ENCODE data around the gene DTWD1.
A peak's percentile ranks its signal among the peaks of the same experiment; 100 is the strongest.
"Not testable (repeated sequence)": the region's sequence is repeated elsewhere in the genome, so short reads cannot be mapped to it uniquely, and the experiment has no call there.

DTWD1 gene, protein sequence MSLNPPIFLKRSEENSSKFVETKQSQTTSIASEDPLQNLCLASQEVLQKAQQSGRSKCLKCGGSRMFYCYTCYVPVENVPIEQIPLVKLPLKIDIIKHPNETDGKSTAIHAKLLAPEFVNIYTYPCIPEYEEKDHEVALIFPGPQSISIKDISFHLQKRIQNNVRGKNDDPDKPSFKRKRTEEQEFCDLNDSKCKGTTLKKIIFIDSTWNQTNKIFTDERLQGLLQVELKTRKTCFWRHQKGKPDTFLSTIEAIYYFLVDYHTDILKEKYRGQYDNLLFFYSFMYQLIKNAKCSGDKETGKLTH

DNA sequence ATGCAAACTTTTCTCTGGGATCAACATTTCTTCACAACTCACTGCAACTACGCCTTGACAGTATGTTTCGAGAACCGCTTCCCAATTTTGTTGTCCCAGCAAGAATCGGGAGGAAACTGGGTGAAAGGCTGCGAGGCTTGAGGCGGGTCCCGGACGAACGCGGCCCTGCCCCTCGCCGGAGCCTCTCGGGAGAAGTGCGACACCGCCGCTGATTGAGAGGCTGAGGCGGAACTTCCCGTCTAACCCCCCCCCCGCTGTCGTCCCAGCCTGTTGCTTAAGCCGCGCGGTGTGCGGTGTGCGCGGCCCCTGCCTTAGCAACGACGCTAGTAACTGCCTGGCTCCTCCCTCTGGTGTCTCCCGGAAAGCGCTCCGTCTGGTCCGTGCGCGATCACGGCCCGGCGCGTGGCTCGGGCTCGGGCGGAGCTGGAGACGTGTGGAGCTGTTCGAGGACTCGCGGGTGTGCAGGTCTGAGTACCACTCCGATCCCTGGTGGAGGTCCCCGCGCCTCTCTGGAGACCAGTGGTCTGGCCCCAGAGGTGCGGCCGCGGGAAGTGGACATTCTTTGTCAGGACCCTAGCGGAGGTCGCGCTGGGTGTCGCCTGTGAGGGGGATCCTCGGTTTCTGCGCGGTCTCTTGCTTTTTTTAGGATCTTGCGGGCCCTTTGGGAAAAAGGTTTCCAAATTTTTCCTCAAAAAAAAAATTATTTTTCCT is at the start of gene DTWD1, which contains the start of gene FAM227B:
Gene DTWD1, plus strand, starts transcription at position 391 of the 711 bp plus-strand sequence. CDS start 4,120 bp downstream, outside the sequence.
Gene FAM227B, minus strand, starts transcription at position 161 of the 711 bp plus-strand sequence. CDS start 5,647 bp downstream, outside the sequence.
- DNase-seq = peak; percentile 91

DNA sequence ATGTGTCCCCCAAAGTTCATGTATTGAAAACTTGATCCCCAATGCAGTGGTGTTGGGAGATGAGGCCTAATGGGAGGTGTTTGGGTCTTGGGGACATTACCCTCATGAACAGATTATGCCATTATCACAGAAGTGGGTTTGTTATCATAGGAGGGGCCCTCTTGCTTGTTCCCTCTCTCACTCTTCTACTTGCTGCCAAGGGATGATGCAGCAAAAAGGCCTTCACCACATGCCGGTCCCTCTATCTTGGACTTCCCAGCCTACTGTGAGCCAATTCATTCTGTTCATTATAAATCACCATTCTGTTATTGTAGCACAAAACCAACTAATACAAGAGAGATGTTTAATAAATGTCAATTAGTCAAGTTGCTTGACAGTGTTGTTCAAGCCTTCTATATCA is 47.4 kb upstream of the DTWD1 start:
- DNase-seq = no peak

DNA sequence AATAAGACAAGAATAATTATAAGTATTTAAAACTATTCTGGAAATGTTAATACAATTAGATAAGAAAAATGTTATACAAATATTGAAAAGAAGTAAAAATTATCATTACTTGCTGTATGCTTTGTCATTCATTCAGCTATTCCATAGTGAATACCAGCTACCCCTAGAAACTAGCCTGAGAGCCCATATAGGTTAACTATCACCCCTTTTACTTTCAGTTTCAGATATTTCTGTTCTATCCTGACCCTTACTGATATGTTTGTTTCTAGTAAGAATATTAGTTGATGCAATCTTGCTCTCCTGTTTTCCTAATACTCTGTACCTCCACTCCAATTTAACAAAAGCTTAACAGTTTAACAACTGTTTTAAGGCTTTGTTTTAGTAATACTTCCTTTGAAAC is 31.8 kb upstream of the DTWD1 start:
- DNase-seq = no peak

DNA sequence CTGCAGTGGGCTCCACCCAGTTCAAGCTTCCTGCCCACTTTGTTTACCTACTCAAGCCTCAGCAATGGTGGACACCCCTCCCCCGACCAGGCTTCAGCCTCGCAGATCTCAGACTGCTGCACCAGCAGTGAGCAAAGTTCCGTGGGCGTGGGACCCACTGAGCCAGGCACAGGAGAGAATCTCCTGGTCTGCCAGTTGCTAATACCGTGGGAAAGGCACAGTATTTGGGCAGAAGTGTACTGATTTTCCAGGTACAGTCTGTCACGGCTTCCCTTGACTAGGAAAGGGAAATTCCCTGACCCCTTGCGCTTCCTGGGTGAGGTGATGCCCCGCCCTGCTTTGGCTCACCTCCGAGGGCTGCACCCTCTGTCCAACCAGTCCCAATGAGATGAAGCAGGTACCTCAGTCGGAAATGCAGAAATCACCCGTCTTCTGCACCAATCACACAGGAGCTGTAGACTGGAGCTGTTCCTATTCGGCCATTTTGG is 28.0 kb upstream of the DTWD1 start:
- not testable (repeated sequence) for DNase-seq

DNA sequence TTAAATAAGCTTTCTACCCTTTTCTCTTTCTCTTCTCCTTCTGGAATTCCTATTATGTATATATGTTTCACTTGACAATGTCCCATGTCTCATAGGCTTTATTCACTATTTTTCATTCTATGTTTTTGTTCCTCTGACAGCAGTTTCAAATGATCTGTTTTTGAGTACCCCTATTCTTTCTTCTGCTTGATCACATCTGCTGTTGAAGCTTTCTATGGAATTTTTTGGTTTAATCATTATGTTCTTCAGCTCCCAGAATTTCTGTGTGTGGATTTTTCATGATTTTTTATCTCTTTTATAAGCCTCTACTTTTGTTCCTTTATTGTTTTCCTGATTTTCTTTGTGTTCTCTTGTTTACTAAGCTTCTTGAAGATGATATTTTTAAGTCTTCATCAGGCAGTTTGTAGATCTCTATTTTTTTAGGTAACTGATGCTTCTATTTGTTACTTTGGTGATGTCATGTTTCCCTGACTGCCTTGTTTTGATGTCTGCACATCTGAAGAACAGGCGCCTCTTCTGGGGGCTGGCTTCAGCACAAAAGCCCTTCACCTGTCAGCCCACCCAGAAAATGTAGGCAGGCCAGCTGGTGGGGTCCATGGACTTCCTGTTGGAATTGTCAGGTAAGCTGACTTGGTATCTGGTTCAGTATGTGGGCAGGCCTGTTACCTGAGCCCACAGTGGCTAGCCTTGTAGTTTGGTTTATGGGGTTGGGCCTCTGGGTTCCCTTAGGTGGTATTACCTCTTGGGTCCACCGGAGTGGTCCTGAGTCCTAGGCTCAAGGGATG is 16.0 kb upstream of the DTWD1 start:
- no peak for DNase-seq

DNA sequence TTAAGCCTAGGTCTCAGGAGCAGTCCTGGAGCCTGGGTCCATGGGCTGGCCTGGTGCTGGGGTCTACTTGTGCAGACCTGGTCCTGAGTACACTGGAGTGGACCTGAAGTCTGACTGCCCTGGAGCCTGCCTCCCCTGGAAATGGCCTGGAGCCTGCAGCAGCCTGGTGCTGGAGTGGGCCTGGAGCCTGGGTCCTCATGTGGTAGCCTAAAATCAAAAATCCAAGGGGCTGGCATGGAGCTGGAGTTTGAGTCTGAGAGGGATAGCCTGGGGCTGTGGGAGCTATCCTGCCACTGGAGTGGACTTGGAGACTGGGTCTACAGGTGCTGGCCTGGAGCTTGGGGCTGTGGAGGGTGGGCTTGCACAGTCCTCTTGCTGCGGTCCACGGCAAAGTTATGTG is 15.3 kb upstream of the DTWD1 start:
- no peak for DNase-seq

DNA sequence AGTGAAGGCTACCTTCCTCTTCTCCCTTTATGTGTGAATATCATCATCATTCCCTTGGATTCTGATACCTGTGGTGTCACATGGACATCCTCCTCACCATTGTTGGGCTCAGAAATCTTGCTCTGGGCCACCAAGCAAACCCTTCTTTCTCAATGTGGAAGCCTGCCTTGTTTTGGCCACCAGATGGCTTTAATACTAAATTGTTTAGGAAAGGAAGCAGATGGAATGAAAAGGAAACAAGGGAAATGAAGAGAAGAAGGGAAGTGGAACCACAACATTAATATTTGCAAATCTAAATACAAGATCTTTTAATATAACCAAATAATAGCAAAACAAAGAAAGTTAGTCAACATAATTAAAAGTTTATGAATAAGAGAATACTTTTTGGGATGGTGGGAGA is 14.3 kb upstream of the DTWD1 start:
- no peak for DNase-seq

DNA sequence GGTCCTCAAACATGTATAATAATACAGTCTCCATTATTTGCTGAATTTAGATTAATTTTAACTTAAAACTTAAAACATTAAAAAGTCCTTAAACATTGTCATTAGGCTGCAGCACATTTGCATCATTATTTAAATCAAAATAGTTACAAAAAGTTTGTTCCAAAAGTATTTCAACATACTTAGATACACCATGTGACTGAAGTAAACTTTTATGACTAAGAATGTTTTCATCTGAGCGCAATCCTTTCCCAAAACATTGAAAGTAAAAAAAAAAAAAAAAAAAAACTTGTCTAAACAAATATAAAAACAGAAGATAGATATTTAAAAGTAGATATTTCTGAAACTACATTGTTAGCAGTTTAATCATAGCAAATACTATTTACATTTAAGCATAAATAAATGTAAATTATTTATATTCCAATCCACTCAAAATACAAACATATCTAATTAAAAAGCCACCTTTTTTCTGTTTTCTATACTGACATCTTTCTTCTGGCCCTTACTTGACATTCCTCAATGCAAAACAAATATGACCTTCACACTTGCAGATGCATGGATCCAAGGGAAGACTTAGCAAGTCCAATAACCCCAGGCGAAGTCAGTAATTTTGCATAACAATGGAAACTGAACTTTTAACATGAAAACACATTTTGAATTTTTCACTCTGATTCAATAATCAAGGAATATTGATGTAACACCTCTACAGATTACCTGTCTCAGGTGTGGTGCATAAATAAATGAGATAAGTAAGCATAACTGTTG is 10.5 kb upstream of the DTWD1 start:
- DNase-seq = no peak

DNA sequence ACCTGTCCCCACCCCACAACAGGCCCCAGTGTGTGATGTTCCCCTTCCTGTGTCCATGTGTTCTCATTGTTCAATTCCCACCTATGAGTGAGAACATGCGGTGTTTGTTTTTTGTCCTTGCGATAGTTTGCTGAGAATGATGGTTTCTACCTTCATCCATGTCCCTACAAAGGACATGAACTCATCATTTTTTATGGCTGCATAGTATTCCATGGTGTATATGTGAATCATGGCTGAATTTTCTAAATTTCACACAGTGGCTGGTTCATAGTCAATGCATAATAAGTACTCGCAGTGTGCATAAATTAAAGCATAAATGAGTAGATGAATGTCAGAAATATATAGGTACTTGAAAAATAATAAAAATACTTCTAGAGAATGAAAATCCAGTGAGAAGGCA is 8.6 kb upstream of the DTWD1 start:
- DNase-seq = not testable (repeated sequence)

DNA sequence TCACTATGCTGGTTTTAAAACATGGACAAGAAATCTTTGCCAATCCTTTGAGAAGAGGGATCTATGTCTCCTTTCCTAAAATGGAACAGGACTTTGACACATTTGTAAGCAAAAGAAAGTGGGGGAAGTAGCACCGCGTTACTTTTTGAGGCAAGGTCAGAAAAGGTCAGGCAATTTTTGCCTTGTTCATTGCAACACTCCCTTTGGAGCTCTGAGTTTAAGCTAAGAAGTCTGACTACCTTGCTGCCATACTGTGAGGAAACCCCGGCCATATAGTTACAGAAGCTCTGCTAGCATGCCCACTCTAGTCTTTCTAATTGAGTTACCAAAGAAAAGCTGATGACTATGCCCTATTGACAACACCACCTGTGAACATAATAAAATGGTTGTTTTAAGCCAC is 1.6 kb upstream of the DTWD1 start:
- DNase-seq = no peak

DNA sequence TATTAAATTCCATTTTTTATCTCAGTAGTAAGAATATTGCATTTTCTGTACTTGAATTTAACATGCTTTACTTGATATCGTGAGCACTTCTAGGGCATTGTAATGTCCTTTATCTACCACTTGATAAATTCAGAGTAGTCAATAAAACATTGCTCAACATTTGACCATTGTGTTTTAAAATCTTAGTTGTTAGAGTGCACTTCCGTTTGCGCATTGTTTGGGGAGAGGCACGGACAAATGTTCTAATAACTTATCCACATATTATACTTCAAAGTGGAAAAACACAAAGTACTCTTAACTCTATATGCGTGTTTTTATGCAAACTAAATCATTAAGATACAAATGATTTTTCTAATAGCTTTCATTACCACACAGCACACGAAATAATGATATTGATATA is 649 bp upstream of the DTWD1 start:
- no peak for DNase-seq

DNA sequence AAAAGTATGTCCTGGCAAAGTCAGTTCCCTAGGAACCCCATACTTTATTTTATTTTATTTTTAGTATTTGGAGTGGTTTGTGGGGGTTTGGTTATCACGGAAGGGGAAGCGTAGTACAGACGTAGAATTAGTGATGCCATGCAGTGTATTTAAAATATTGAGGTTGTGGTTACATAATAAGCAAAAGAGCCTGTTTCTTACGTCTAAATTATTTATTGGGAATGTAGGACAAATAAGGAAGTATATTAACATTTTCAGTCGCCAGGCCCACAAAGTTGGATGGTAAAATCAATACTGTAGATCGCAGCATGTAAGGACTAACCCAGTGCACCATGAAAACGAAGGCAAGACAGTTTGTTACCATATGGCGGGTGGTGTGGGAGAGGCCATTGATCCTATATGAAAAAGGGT is 558 bp downstream of the DTWD1 start:
- no peak for DNase-seq

DNA sequence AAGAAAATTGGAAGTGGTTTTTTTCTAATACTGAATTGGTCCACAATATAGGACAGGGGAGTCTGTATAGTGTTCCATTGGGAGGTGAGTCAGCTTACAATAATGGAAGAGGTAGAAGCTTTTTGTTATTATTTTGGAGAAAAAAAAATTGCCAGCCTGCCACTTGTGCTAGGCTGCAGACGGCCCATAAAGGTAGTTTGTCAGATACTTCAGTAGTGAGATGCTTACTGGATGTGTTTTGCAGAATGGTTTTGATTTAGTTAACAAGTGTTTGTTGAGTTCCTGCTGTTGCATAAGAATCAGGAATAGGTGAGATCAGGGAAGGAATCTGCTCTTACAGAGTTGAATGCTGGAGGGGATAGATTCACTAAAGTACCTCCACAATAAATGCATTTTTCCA is 1.0 kb downstream of the DTWD1 start:
- no peak for DNase-seq

DNA sequence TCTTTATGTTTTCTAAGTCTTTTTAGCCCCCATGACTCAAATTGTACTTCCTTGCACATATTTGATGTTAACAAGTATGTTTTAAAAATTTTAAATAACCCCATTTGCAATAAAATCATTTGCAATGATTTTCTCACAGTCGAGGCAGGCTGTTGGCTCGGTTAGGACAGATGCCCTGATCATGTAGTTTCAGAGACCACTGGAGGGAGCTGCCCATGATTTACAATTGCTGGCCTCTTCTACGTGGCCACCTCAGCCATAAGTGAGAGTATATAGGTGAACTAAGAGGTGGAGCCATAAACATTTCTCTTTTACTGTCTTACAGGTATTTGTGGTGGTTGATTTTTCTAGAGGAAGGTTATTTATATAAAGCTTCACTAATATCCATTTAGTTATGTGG is 1.7 kb downstream of the DTWD1 start:
- no peak for DNase-seq

DNA sequence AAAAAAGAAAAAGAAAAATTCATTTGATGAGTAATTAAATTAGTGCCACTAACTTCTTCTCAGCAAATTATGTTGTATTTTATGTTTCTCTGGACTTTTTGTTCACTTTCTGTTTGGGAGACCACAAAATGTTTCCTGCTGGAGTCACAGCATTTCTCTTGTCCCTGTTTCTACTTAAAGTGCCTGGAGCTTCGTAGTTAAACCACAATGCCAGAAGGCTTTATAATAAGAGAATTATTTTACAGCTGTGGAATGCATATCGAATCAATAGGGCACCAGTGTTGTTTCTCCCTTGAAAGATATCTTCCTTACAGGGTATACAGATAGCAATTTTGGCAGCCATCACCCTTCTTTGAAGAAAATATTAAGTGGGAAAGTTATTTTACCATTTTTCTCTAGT is 3.2 kb downstream of the DTWD1 start:
- DNase-seq = no peak

DNA sequence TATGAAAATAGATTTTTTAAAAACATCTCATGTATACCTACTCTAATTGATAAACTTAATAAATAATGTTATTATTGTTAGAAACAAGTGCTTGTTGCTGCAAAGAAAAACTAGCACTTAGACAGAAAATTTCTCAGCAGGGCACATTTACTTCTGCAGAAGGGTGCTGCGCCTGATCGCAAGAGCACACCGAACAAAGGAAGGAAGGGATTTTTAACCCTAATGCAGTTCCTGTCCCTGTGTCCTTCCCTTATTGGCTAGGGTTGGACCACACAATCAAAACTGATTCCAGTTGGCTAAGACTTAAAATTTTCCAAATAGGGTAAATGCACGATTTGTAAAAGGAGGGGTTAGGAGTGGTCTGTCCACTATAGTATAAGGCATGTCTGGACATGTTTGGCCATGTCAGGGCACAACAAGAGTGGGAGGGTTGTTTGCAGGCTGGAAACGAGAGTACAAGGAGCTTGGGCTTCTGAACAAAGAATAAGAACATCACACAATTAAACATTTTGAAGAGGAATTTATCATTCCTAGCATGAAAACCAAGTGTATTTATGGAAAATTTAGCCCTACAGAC is 4.7 kb downstream of the DTWD1 start:
- no peak for DNase-seq

DNA sequence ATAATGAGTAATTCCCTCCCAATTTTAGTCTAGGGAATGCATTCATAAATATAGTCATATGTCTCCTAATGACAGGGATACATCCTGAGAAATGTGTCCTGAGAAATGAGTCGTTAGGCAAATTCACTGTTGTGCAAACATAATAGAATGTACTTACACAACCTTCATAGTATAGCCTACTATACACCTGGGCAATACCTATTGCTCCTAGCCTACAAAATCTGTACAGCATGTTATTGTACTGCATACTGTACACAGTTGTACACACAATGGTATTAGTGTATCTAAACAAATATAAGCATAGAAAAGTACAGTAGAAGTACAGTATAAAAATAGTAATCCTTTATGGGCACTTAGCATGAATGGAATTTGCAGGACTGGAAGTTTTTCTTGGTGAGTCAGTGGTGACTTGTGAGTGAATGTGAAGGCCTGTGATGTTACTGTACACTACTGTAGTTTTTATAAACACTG is 6.6 kb downstream of the DTWD1 start:
- no peak for DNase-seq

DNA sequence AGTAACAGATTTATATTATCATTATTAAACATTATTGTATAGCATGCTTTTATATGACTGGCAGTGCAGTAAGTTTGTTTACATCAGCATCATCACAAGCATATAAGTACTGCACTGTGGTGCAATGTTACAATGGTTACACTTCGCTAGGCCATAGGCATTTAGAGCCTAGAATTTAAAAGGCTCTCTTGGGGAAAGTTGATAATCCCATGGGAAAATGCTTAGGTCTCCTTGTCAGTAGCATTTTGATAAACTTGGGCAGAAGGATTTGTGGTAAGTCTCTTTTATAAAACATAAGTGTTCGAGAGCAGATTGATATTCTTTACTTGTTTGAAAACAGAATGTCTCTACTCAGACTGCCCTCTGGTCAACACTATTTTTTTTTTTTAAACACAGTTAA is 7.5 kb downstream of the DTWD1 start:
- DNase-seq = no peak

DNA sequence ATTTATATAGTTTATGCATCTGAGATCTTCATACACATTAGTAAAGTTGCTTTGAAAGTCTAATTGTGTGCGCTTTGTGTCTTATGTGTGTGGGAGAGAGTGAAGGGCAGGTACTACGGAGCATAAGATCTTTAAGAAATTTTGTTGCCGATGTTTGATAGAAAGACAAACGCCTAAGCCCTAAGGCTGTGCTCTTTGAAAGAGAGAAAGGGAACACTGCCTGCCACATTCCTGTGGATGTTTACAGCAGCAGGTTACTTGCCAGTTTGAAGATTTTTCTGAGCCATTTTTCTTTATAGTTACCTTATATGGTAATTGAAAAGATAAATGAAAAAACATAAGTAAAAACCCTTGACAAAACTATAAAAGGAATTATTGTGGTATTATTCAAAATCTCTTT is 17.0 kb downstream of the DTWD1 start:
- DNase-seq = no peak

DNA sequence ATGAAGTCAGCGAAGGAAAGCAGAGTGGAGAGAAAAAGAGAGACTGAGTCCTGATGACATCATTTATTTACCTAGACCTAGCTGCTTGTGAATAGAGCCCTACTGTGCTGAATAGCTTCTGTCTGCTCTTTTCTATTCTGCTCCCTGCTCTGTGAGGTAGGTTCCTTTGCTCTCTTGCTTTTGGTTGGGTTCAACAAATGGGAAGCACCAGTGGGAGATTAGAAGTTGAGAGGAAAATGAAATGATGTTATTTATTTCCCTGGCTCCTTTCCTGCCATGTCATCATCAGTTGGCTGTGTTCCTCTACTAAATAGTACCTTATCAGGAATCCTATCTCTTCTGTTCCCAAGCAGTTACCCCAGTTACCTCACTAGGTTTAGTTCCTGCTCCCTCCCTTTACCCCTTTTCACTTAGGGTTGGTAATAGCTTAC is 23.5 kb downstream of the DTWD1 start:
- DNase-seq = no peak

DNA sequence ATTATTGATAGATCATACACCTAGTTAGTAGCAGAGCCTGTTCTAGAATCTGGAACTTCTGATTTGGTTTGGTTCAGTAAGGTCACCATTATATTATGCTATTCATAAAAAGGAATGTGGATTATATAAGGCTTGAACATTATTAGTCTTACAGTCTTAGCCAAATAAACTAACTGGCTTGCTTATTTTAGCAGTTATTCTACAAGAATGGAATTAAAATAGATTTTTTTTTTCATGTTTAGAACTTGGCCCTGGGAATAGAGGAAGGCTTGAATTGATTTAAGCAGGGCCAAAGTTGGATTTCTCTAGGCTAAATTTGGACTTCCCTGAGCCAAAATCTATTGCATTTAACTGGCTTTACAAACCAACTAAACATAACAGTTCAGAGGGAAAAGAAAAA is 24.4 kb downstream of the DTWD1 start:
- DNase-seq = no peak

DNA sequence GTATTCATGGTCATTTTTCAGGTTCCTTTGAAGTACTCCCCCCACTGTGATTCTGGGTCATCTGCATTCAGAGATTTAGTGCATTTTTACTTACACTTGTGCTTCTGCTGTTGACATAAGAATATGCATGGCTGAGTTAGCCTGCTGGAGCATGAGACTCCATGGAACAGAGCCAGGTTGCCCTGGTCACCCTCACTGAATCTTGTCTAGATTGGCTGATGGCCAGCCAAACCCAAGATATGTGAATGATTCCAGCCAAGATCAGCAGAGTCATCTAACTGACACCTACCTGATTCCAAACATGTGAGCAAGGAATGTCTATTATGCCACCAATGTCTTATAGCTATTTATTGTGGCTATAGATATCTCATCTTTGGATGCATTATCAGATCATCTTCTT is 25.1 kb downstream of the DTWD1 start:
- DNase-seq = no peak
